Measurements from ENCODE around the gene INSIG2. TPM values are rescaled to one million over a fixed set of nuclear protein-coding genes. Genes with fewer than 3 reads are reported as not detected.
"Not testable (repeated sequence)": the region's sequence is repeated elsewhere in the genome, so short reads cannot be mapped to it uniquely, and the experiment has no call there.

The INSIG2 gene
- polyA plus RNA-seq, 1 donor, result 17.2 TPM

DNA sequence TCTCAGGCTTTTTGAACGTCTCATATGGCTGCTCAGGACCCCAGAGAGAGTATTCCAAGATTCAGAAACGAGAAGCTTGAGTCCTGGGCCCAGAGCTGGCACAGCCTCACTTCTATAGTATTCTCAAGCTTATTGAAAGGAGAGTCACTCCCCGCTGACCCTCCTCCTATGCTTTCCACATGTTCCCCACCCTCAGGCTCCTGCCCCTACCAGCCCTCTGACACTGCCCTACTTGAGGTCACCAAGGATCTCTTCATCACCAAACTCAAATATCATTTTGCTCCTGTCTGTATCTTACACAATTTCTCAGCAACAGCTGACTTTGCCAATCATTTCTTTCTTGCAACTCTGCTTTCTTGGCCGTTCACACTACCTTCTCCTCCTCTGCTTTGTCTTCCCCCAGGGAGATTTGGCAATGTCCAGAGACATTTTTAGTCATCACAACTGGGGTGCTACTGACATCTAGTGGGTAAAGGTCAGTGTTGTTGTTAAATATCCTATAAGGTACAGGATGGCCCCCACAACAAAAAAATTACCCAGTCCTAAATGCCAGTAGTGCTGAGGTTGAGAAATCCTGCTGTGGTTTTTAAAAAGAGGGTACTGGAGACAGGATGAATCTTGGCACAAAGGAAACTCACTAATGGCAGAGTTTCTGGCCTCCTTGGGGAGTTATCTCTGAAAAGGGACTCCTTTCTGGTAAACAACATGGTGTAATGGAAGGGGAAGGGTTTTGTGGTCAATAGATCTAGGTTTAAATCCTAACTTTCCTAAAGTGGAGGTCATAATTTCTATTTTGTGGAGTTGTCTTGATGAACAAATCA is 26.9 kb upstream of the INSIG2 start:
- no peak for DNase-seq

DNA sequence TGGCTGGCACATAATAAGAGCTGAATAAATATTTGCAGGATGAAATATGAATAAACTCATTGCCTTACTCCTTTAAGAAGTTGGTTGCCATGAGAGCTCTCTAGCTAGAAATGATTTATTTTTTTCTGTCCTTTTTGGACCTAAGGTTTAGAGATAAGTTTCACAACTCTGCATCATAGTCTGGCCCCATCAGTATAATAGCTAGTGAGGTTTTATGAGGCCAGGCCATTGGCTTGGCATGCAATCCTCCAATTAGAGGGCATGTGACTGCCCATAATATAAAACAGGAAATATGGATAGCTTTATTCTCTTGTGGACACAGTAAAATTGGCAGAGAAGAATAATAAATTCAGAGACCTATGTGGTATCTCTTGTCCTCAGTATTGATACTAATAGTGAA is 26.2 kb upstream of the INSIG2 start:
- no peak for DNase-seq

DNA sequence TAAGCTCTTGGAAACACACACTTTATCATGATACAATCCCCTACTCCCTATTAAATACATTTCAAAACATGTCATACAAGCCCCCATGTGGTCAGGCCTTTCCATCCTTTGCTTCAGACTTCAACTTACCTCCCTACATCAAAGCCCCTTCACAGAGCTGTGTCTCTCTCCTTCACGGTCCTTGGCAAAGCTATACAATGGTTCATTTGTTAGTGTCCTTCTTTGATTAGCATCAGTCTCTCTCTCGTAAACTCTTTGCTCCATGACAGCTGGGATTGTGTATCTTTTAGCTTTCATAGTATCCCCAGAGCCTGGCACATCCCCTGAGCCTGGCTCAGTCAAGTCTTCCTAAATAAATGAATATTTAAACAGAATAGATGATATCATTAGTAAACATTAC is 25.6 kb upstream of the INSIG2 start:
- no peak for DNase-seq

DNA sequence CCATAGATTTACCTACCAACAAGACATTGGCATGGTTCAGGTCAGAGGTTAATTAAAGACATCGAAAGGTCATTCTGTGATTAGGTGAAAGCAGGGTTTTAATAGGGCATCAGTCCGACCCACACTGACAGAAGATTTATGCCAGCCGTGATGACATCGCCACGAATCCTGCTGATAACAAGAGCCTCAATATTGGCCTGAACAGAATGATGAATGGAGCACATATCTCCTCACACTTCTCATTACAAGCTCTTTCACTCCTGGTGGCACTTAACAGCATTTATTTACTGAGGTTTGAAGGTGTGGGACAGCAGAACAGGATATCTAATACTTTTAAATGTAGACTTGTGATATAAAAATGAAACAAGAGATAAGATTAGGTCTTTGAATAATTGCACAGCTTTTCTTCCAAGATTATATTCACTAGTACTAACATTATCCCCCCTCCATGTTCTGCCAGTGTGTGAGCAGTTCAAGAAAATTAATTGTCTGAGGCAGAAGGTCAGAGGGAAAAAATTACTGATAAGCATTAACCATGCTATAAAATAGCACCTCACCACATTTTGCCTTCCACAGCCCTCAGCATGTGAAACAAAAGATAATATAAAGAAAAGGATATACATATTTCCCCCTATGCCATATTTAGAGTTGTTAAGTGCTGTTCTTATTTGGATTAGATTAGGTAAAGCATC is 23.1 kb upstream of the INSIG2 start:
- DNase-seq, result no peak

DNA sequence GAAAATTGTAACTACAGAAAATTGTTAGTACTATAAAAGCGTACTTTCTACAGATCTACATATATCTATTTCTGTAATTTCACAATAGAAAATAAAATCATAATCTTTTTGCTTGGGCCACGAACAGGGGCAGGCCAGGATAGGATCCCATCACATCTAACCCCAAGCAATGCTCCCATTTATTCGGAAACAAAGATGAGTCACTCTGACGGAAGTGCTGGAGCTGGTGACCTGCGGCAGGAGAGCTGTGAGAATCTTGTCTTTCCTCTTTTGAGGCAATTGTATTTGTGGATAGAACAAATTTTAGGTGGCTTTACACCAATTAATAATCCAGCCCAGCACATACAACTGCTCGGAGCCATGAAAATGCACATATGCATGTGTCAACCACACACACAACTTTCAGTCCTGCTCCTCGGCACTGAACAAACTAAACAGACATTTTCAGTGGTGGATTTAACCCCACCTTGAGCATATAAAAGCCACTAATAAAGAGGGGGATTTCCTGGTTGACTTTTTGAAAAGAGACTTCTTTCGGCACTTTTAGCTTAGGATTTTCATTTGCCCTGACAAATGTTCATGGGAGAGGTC is 22.3 kb upstream of the INSIG2 start:
- DNase-seq, result no peak

DNA sequence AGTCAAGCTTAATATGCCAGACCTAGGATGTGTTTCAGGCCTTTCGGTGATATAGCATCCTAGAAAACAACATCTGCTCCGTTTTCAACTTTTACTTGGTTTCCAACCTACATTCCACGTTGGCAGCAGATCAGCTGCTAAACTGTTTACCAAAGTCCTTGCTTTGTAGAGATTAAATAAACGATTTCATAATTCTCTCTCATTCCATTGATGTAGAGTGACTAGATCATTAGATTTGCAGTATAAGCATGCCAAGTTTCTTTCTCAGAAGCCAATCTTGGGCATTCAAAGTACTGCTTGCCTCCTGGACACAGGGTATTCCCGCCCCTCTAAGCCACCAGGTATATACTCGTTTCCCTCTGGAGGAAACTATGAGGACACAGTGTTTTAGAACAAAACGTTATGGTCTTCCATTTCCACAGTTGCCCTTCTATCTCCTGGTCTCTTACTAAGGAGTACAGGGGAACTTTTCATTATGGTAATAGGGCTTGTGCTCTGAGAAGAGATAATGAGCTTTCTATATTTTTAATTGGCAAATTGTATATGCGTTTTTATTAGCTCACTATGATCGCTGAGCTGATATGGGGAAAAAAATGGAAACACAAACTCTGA is 10.5 kb upstream of the INSIG2 start:
- DNase-seq, result no peak

DNA sequence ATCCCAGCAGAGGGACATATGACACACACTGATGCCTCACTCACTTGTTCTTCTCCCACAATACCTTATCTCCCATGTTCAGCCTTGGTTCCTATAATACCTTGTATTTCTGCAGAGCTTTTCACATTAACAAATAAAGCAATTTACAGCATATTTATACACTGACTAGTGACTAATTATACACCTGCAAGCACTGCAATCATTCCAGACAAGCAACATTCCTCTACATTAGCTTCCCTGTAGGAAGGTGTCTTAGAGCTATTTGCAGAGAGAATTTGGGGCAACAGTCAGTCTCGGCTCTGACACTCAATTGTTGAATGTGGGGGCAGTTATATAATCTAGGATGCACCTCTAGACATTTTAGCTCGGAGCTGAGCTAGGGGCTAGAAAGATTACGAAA is 9.5 kb upstream of the INSIG2 start:
- DNase-seq, result no peak

DNA sequence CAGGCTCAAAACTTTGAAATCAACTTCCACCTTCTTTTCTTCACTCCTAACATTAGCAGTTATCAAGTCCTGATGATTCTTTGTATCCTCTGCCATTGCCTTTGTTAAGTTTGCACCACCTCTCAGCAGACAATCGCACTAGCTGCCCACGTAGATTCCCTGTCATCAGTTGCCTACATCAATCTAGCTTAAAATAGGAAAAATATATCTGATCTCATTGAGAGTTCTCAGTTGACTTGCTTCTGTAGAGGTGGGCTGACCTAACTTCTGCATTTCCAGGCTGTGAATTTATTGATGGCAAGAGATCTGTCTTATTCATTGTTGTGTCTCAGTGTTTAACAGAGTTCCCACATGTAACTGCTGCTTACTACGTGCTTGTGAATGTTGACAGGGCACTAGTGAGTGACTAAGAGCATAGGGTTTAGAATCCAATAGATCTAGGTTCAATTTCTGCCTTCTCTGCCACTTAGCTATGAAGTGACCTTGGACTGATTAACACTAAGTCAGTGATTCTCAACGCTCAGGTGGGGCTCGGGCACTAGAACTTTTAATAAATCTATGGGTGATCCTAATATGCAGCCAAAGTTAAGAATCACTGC is 3.7 kb upstream of the INSIG2 start:
- no peak for DNase-seq

DNA sequence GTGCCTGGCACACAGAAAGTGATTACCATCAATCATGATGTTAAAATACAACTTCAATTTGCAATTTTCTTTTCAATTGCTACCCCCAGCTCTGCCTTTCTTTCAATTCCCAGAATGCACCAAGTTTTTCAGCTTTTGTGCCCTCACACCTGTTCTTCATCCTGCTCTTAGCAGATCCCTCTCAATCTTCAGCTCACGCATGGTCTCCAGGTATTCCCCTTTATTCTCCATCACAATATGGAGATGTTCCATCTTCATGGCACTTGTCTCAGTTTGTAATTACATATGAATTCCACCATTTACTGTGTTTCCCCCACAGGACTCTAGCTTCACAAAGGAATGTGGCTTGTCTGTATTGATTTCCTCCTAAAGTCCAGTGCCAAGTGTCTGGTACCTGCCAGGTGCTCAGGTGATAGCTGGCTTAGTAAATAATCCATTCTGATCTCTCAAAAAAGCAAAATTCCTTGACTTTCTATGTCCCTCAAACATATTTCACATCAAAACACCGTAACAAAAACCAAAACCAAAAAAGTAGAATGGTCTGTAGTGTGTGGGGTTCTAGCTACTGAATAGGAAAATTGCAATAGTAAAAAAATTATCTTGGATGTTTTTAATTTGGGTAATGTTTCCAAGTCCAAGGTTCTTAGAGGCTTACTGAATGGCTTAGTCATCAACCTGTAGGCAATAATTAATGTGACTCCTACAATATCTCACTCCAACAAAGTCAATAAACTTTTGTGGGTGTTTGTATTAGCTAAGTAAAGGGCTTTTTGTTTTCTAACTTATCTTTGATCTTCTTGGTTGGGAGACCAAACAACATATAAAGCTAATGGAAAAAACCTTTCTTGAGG is 2.9 kb upstream of the INSIG2 start:
- no peak for DNase-seq

DNA sequence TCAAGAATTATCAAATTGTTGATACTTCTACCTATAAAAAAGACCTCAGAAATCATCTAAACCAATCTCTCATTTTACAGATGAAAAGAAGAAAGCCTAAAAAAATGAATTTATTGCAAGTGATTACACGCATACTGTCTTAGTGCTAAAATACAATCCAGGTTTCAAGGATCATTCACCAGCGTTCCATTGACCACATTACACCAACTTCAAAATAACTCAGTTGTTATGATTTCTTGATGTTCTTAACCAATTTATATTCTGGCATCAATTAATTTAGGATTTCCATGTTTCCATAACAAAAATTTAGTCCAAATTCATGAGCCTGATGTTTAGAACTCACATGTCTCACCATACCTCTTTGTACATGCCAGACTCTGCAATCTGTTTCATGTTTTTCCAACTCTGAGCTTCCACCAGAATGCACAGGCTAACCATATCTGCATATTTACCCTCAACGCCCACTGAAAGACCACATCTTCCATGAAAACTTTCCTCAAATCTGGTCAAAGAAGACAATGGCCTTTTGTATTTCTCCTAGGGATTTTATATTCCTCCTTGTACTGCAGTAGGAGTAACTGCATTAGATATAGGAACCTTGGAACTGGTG is 2.1 kb upstream of the INSIG2 start:
- no peak for DNase-seq

DNA sequence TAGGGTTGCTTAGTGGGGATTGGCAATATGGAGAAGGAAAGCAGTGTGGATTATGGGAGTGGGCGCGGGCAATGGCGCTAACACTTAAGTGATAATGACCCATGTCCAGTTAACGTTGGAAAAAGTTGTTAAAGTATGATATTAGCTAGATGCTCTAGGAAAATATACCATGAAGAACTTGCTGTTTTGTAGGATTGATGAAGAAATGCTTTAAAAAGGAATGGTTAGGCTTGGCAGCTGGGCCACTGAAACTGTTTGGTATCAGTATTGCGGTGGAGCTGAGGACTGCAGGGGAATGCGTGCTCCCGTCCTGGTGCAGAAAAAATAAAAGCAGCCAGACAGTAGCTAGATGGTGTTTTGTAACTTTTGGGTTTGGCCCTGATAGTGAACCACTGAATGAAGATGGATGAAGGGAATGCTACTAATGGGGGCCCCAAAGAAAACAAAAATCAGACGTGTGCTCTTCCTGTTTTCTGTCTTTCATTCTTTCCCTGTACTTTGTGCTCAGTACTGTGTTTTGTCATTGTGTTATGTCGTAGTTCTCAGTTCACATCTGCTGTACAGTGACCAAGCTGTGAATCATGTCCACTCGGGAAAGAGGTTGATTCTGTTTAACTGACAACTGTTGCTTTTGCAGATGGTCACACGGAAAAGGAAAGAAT is 999 bp downstream of the INSIG2 start:
- DNase-seq, result peak; percentile 15

DNA sequence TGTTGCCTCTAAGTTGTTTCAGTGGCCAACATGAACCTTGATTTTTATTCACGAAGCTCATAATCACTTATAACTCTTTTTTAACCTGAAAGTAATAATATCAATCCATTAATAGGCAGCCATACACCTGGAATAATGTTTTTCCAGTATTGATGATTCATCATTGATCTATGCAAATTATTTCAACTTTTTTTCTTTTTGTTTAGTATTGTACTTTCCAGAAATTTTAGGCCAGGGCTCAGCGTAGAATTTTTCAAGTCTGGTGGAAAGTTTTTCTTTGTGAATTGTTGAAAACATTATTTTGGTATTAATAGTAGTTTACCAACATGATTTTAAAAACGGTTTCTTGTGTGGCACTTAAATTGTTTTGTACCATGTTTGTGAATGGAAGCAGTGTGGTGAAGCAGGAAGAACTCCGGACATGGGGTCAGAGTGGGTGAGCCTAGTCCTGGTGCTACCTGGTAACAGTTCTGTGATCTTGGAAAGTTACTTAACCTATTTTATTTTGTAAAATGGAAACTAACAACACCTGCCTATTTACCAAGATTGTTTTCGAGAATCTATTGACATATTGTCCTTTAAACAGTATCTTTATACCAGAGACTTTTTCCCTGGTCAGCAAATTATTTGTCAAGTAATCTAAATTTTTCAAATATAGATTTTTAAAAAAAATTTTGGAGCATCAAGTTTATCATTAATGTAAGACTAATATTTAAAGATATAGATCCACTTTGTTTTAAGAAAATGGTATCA is 2.3 kb downstream of the INSIG2 start:
- DNase-seq, result no peak

DNA sequence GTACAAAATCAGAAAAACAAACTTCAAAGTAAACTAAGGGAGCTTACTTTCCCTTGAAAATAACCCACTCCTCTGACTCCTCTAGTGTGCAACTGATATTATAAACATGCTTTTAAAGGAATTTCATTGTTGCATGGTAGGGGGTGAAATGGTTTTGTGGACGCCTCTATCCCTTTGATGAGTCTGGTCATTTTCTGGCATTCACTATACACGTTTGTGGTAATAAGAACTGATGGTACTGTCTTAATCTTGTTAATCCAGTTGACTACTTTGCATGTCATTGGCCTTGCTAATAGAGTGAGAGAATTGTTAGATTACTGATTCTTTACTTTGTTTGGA is 2.8 kb downstream of the INSIG2 start:
- DNase-seq, result no peak

DNA sequence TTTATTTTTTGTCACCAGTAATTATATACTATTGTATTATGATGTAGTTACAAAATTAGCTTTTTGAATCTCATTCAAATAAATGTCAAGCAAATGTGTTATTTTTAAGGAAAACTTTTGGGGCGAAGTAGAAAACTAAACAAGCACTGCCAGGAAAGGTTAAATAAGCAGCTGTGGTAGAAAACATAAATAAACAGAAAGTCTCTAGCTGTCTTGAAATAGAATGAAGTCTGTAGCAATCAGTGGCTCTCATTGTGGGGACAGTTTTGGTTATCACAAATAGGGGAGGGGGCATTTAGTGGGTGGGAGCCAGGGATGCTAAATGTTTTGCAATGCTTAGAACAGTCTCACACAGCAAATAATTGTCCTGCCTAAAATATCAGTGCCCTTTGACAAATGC is 3.4 kb downstream of the INSIG2 start:
- DNase-seq, result no peak

DNA sequence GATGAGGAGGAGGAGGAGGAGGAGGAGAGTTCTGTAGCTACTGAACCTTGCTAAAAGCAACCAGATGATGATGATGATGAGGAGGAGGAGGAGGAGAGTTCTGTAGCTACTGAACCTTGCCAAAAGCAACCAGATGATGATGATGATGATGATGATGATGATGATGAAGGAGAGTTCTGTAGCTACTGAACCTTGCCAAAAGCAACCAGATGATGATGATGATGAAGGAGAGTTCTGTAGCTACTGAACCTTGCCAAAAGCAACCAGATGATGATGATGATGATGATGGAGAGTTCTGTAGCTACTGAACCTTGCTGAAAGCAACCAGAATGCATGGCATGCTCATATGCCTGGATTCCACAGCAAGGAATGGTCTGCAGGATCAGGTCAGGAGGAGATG is 5.8 kb downstream of the INSIG2 start:
- DNase-seq, result not testable (repeated sequence)

DNA sequence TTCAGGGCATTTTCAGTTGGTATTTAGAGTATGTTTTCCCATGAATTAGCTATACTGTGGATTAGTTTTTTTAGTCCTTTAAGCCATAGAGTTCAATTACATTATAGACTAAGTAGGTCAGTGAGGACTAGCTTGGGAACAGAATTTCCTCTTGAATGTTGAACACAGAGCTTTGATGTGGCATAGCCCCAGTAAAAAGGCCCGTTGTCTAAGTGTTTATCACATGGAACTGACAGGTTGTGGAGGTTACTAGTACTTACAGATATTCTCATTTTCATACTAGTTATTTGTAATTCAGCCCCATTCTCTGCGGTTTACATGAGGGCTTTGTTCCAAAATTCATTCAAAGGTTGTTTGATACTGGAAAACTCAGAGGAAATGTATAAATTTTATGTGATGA is 6.2 kb downstream of the INSIG2 start:
- no peak for DNase-seq

DNA sequence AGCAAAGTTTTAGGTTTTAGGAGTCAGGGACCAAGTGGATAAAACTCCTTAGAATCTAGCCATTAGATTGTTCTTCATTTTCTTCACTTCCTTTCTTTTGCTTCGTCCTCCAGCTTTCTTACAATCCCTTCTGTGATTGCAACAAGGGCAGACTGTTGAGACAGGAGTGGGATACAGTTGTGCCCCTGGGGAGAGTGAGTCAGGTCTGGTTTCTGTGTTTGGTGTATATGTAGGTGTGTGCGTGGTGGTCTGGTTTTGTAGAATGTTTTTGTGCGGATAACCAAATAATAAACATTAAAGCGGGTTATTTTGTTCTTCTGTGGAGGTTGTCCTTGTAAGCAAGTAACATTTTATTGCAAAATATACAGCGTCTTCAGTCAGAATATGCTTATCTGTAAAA is 7.3 kb downstream of the INSIG2 start:
- DNase-seq, result no peak

DNA sequence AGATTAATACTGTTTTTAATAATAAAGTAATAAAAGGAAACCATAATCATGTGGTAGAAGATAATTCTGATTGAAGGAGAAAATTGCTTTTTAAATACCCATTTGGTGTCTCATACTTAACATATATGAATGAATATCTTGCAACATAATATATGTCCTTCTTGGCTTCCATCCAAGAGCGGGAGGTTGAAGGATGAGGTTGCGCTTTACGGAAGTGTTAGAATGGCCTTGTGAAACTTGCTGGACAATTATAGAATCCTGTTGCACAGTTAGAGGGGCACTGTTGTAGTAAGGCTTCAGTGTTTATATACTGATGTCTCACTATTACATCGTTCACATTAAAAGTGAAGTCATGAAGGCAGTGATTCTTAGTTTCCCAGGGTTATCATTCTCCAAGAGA is 9.4 kb downstream of the INSIG2 start:
- DNase-seq, result no peak

DNA sequence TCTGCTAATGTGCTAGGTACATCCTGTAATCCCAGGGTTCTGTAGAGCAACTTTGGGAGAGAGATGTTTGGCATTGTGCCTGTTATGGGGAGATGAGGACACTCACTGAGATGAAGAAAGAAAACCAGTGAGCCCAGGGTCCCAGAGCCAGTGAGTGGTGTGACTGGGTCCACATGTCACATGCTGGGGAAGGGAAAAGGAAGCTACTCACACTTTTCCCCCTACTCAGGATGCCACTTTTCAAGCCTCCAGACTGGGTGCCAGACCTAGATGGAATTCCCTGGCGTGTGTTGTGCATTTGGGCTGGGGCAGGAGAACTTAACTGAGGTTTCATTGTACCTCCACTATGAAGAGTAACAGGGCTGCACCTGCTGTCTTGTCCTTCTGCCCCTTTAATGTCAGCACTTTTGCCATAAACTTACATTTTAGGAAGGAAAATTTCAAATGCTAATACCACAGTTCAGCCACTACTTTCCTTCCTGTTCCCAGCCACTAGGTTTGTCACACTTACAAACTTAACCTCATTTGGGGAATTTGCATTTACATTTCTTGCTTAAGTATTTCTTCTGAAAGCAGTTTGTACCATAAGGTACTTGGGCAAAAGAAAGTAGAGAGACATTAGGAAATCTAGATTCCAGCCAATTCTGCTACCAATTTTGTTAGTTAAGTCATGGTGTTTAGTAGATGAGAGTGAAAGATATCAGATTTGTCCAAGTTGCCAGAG is 10.2 kb downstream of the INSIG2 start:
- no peak for DNase-seq

All from hindlimb muscle (tissue), 1 donor.